Measurements from ENCODE around the gene BRICD5.

- TF ChIP-seq GATA3 (IDR thresholded peaks at IDR 0.05; ENCODE audit: low read depth, low read length) (no peak), GATA2 (IDR thresholded peaks at IDR 0.05; ENCODE audit: low read depth, low read length) (no peak)
These were observed 27.6 kb upstream of the BRICD5 start for GRCh38 chr16:2238150-2238837.

Data from SH-SY5Y (cell line).